ENCODE results near the gene OR10V1.
A peak's percentile ranks its signal among the peaks of the same experiment; 100 is the strongest.

The OR10V1 gene

GRCh38 chr11:59756558-59756840, 42.9 kb upstream of the OR10V1 start:
- in situ Hi-C loops (cut with MboI; ENCODE audit: low sequenced_read_pairs, unreplicated experiment), result loop anchor here (5.0 kb wide), 1 partner anchor 46 kb away; no protein-coding TSS in a partner anchor
- no peak for TF ChIP-seq CTCF (IDR thresholded peaks at IDR 0.05; ENCODE audit: borderline replicate concordance, control extremely low read depth, extremely low read depth, insufficient read depth, missing control alignments)
- no peak for DNase-seq (ENCODE audit: low spot score)

- in situ Hi-C loops (cut with MboI; ENCODE audit: low sequenced_read_pairs, unreplicated experiment), result loop anchor here (5.0 kb wide), 1 partner anchor 46 kb away; no protein-coding TSS in a partner anchor
- TF ChIP-seq CTCF (IDR thresholded peaks at IDR 0.05; ENCODE audit: borderline replicate concordance, control extremely low read depth, extremely low read depth, insufficient read depth, missing control alignments), result no peak
- DNase-seq (ENCODE audit: low spot score), result peak; percentile 36
Measured at GRCh38 chr11:59755701-59756557, 42.3 kb upstream of the OR10V1 start.

- in situ Hi-C loops (cut with MboI; ENCODE audit: low sequenced_read_pairs, unreplicated experiment), result loop anchor here (5.0 kb wide), 1 partner anchor 47 kb away; no protein-coding TSS in a partner anchor
- TF ChIP-seq CTCF (IDR thresholded peaks at IDR 0.05; ENCODE audit: borderline replicate concordance, control extremely low read depth, extremely low read depth, insufficient read depth, missing control alignments), result no peak
- DNase-seq (ENCODE audit: low spot score), result peak; percentile 86
Measured at GRCh38 chr11:59754859-59755700, 41.4 kb upstream of the OR10V1 start, which contains the start of gene STX3. STX3 (plus strand) TSS chr11:59755376; CDS start chr11:59755606, 230 bp downstream.

GRCh38 chr11:59754494-59754858, 40.8 kb upstream of the OR10V1 start:
- in situ Hi-C loops (cut with MboI; ENCODE audit: low sequenced_read_pairs, unreplicated experiment), result no loop called here
- DNase-seq (ENCODE audit: low spot score), result peak; percentile 59
- TF ChIP-seq CTCF (IDR thresholded peaks at IDR 0.05; ENCODE audit: borderline replicate concordance, control extremely low read depth, extremely low read depth, insufficient read depth, missing control alignments), result no peak

GRCh38 chr11:59753650-59754493, 40.2 kb upstream of the OR10V1 start:
- TF ChIP-seq CTCF (IDR thresholded peaks at IDR 0.05; ENCODE audit: borderline replicate concordance, control extremely low read depth, extremely low read depth, insufficient read depth, missing control alignments), result peak; percentile 89
- in situ Hi-C loops (cut with MboI; ENCODE audit: low sequenced_read_pairs, unreplicated experiment), result no loop called here

GRCh38 chr11:59746111-59746510, 32.5 kb upstream of the OR10V1 start:
- no peak for TF ChIP-seq CTCF (IDR thresholded peaks at IDR 0.05; ENCODE audit: borderline replicate concordance, control extremely low read depth, extremely low read depth, insufficient read depth, missing control alignments)
- in situ Hi-C loops (cut with MboI; ENCODE audit: low sequenced_read_pairs, unreplicated experiment), result no loop called here
- no peak for DNase-seq (ENCODE audit: low spot score)

More at GRCh38 chr11:59753650-59754493, 40.2 kb upstream of the OR10V1 start:
- peak; percentile 91 for DNase-seq (ENCODE audit: low spot score)

Data from GM13976 (cell line).